Activated effector memory CD4-positive, alpha-beta T cell treated with anti-CD3 and anti-CD28 coated beads, Interleukin-2, amount 50 U/mL, for 16 hours (primary cell): ENCODE results near the gene PDE4D.
"Not testable (repeated sequence)": the region's sequence is repeated elsewhere in the genome, so short reads cannot be mapped to it uniquely, and the experiment has no call there.

Experiments used
- DNase-seq: peaks from one replicate; pipeline ENCODE4 v3.0.0-alpha.2; 2020

PDE4D gene

GRCh38 chr5:59312223-59312622, 581.3 kb downstream of the PDE4D start:
- DNase-seq = no peak

DNA sequence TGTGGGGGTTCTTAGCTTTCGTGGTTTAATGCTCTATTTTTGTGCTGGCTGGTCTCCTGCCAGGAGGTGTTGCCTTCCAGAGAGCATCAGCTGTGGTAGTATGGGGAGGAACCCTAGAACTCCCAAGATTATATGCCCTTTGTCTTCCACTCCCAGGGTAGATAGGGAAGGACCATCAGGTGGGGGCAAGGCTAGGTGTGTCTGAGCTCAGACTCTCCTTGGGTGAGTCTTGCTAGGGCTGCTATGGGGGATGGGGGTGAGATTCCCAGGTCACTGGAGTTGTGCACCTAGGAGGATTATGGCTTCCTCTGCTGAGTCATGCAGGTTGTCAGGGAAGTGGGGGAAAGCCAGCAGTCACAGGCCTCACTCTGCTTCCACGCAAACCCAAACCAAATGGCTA, 584.8 kb downstream of the PDE4D start:
- DNase-seq = not testable (repeated sequence)

GRCh38 chr5:59303289-59303716, 590.2 kb downstream of the PDE4D start:
- DNase-seq = not testable (repeated sequence)

DNA sequence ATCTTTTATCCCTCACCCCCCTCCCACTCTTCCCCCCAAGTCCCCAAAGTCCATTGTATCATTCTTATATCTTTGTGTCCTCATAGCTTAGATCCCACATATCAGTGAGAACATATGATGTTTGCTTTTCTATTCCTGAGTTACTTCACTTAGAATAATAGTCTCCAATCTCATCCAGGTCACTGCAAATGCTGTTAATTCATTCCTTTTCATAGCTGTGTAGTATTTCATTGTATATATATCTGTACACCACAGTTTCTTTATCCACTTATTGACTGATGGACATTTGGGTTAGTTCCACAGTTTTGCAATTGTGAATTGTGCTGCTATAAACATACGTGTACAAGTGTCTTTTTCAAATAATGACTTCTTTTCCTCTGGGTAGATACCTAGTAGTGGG, 591.0 kb downstream of the PDE4D start:
- DNase-seq = not testable (repeated sequence)

DNA sequence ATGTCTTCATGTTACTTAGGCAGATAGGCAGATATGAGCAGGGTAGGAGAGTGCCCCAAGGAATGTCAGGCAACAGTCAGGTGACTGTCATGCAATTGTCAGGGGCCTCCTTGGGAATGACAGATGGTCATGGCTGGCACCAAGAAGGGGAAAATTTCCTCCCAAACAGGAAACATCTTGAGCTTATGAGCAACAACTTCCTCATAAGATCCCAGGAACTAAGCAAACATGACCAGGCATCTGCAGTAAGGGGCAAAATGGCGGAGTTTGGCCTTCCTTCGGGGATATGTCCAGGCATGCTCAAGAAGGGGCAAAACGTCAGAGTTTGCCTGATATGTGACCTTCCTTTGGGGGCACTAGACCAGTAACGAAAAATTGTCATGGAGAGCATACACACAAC, 591.8 kb downstream of the PDE4D start:
- DNase-seq = no peak

GRCh38 chr5:59300930-59301329, 592.6 kb downstream of the PDE4D start:
- no peak for DNase-seq

- DNase-seq = no peak
Observed at GRCh38 chr5:59299006-59299405, 594.5 kb downstream of the PDE4D start.

GRCh38 chr5:59296317-59297264, 596.9 kb downstream of the PDE4D start:
- DNase-seq = no peak

GRCh38 chr5:59293700-59294099, 599.8 kb downstream of the PDE4D start:
- DNase-seq = no peak

- DNase-seq = no peak
Observed at GRCh38 chr5:59291941-59292340, 601.6 kb downstream of the PDE4D start.

DNA sequence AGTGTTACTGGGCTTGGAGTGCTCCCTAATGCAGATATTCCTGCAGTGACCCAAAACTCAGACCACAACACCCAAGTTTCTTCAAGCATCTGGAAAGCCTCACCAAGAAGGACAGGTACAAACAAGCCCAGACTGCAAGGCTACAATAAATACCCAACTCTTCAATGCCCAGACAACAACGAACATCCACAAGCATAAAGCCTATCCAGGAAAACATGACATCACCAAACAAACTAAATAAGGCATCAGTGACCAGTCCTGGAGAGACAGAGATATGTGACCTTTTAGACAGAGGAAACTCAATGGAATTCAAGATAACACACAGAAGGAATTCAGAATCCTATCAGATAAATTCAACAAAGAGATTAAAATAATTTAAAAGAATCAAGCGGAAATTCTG, 605.6 kb downstream of the PDE4D start:
- no peak for DNase-seq

- DNase-seq = no peak
Observed at GRCh38 chr5:59287361-59287760, 606.2 kb downstream of the PDE4D start.

DNA sequence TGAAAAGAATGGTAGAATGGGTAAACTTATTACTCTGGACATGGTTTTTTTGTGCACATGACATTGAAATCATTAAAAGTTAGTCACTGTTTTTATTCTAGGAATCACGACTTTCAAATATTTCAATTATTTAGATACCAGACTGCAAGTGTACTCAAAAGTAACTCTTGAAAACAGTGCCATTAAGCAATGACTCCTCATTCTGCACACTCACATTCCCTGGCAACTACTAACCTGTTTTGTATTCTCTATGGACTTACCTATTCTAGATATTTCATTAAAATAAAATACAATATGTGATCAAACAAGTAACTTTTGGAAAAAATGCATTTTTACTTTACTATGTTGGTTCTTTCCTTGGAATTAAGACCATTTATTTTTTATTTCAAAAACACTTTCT, 607.0 kb downstream of the PDE4D start:
- no peak for DNase-seq

DNA sequence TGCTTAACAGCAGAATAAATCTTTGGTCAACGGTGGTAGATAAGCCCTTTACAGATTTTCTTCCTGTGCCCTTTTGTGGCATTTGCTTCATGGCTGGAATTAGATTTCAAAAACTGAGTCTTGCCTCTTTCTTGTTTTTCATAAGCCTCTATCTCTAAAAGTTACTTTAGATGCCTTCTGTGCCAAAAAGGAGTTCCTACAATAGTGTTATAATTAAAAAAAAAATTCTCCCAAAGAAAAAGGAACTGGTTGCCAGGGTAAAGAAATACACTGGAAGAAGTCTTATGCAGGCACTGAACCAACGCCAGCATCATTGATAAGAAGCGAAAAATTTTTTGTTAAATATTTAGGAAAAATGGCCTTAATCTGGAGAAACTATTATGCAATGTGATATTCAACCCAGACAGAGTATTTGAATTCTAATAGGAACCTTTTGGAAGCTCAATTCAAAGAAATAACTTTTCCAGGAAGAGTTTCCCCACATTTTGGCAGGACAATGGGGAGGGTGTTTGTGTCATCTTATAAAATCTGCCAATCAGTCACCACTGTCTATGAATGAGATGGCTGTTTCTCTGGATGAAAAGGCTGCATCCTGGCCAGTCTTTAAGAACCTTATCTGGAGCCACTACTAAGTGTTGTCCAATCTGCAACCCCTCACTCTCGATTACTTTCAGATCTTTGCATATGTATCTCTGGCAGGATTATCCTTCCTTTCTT, 608.1 kb downstream of the PDE4D start:
- no peak for DNase-seq

- no peak for DNase-seq
Observed at GRCh38 chr5:59282726-59283125, 610.8 kb downstream of the PDE4D start.

DNA sequence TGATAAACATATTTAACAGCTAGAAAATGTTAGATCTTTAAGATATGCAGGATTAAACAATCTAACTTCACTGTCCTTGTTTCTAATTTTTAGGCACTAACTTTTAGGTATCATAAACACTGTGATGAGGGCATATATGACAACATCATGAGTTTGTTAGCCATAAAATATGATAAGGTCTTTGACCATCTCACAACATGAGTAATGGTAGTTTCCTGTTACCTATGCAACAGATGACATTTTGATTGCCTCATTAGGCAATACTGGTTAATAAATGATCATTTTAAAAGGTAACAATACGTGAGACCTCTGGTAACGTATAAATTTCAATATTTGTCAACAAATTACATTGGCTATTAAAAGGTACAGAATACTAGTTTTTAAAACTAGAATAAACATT, 613.5 kb downstream of the PDE4D start:
- no peak for DNase-seq

GRCh38 chr5:59276917-59277372, 616.6 kb downstream of the PDE4D start:
- no peak for DNase-seq

GRCh38 chr5:59276325-59276675, 617.2 kb downstream of the PDE4D start:
- no peak for DNase-seq

DNA sequence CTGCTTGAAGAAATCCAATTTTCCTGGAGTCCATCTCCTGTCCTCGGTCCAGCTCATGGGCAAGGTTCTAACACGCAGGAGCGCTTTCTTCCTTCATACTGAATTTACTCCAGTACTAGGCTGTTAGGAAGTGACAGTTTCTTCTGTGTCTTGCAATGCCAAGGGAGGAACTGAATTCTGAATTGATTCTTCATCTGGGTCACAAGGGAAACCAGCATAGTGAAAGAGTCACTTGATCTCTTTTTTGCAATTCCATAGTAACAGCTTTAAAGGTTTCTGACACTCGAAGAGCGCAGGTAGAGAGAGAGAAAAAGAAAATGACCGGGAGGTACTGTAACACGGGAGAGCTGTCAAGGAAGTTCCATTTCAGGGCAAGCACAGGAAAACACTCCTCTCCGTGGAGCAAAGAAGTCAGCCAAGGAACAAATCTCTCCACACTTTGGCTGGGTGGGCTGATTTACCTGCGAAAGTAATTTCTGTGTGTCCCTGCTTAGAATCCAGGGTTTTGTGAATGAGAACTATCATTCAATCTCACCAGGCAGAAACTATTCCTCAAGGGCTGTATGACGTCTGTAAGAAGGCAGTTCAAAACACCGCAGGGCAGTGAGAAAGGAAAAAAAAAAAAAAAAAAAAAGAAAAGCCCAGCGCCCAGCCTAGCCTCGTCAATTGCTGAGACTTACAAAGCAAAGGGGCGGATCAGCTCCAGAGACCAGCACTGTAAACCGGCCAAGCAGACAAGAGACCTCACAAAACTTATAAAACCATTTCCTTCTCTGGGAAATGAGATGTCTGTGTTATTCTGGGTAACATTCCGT, 617.8 kb downstream of the PDE4D start:
- no peak for DNase-seq

DNA sequence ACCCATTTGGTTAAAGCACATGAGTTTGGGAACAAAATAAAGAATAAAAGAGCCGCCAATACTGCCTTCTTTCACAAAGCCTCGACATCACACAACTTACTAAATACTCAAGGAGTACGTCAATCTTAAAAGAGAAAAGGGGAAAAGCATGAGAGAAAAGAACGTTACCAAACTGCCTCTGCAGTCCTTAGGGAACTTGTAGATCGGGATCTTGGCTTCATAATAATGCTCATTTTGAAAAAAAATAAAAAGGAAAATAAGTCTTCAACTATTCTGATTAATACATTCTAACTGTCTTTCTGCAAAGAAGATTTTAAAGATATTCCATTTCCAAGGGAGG, 618.4 kb downstream of the PDE4D start:
- no peak for DNase-seq

DNA sequence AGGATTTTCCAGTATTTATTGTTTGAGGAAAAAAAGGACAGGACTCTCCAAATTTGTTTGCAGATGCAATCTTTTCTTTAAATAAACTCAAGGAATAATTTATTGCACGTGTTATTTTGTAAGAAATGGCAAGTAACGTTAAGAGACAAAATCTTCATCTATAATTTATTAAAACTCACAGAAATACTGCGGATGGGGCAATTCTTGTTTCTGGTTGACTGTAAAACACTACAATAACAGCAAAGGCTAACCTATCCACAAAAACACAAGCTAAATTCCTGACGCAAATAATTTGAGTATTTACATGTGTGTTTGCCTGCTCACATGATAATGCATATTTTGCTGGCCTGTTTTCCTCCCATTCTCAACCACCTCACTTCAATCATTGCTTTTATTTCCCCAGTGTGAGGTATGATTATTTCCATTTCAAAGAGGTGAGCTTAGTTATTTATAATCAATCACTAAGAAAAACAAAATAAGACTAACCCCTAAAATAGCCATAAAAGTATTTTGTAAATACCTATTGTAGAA, 619.4 kb downstream of the PDE4D start:
- no peak for DNase-seq

GRCh38 chr5:59272809-59273427, 620.6 kb downstream of the PDE4D start:
- no peak for DNase-seq
